GM12872 (cell line): ENCODE results near the gene VIPR1.
A peak's percentile ranks its signal among the peaks of the same experiment; 100 is the strongest.

Experiments
- TF ChIP-seq, protein P1 (sequence below): IDR thresholded peaks from 3 replicates; pipeline ENCODE4 v1.5.1; 2011; ENCODE audit warnings: low read depth, mild to moderate bottlenecking, low read length, moderate library complexity; ENCODE audit not compliant: insufficient read depth

VIPR1 gene

DNA sequence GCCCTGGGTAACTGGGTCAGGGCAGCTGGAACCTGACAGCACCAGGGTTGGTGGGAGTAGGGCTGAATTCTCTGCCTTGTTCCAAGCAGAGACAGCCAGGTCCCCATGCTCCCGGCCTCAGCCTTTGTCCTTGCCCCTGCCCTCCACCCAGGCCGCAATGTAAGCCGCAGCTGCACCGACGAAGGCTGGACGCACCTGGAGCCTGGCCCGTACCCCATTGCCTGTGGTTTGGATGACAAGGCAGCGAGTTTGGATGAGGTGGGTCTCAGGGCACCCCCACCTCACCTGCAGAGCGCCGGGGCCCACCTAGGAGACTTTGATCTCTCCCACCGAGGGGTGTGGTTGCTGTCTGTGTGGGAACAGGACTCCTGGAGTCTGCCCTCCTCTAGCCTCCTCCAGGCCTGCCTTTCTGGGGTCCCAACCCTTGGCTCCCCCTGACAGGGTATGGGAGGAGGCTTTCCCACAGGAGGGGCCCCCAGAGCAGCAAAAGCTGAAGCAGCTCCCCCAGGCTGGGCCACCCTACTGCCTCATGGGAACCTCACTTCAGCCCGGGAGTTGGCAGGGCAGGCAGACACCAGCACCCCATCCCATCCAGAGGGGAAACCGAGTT, 23.4 kb downstream of the VIPR1 start:
- TF ChIP-seq, protein P1, sequence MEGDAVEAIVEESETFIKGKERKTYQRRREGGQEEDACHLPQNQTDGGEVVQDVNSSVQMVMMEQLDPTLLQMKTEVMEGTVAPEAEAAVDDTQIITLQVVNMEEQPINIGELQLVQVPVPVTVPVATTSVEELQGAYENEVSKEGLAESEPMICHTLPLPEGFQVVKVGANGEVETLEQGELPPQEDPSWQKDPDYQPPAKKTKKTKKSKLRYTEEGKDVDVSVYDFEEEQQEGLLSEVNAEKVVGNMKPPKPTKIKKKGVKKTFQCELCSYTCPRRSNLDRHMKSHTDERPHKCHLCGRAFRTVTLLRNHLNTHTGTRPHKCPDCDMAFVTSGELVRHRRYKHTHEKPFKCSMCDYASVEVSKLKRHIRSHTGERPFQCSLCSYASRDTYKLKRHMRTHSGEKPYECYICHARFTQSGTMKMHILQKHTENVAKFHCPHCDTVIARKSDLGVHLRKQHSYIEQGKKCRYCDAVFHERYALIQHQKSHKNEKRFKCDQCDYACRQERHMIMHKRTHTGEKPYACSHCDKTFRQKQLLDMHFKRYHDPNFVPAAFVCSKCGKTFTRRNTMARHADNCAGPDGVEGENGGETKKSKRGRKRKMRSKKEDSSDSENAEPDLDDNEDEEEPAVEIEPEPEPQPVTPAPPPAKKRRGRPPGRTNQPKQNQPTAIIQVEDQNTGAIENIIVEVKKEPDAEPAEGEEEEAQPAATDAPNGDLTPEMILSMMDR: no peak

DNA sequence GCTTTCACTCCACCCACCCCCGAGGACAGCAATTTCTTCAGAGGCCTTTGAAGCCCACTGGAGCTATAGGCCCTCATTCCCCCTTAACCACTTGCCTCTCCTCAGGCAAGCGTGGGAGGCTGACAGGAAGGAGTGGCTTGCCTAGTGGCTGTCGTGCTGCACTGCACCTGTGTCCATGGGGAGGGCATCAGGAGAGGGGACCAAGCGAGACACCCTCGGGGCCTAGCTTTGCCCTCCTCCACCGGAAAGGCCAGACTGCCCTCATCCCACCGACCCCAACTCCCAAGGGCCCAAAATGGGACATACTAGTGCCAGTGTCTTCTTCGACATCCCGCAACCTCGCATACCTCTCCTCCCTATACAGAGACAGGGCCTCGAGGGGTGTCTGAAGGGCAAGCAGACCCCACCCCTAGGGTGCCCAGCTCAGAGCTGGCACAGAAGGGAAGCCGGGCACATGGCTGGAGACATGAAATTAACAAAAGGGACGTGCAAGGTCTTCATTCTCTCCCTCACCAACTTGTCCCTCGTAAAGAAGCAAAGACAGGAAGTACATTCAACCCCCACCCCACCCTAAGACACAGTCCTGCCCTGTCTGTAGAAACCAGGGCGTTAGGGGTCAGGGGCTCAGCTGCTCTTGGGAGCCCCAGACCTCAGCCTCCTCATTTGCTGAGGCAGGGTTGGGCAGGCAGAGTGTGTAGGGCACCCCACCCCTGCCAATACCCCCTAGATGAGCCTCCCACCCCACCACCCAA, 24.3 kb downstream of the VIPR1 start:
- TF ChIP-seq, protein P1: peak; percentile 44; the same call in 2 of the 3 replicates

DNA sequence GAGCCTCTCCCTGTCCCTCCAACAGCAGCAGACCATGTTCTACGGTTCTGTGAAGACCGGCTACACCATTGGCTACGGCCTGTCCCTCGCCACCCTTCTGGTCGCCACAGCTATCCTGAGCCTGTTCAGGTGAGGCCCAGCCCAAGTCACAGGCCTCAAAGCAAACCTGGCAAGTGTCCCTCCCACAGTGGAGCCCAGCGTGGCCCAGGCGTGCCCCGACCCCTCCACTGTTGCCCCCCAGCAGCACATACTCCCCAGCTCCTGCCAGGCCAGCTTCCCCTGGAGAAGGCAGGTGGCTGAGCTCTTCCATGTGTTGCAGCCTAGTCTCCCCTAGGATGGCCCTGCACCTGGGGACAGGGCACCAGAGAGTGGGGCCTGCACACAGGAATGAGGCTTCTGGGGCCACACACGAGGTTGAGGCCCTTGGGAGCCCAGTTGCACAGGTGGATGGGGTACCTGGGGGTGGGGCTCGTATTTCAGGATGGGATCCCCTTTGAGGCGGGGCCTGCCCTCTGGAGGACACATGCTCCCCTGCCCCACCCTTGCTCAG, 25.0 kb downstream of the VIPR1 start:
- TF ChIP-seq, protein P1: no peak

DNA sequence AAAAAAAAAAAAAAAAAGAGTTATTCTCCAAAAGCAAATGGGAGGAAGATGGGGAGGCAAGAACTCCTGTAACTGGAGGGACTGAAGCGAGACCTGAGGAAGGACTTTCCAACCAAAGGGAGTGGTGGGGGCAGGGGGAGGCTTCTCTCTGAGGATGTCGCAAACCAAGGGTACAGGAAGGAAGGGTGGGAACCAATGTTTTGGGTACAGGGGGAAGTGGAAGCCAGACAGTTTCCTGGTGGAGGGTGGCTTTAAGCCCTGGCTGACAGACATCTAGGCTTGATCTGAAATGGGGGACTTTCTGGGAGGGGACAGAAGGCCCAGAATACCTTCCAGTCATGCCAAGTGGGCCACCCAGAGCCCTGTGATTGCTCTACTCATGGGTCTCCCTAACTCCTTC, 27.0 kb downstream of the VIPR1 start:
- TF ChIP-seq, protein P1: no peak

DNA sequence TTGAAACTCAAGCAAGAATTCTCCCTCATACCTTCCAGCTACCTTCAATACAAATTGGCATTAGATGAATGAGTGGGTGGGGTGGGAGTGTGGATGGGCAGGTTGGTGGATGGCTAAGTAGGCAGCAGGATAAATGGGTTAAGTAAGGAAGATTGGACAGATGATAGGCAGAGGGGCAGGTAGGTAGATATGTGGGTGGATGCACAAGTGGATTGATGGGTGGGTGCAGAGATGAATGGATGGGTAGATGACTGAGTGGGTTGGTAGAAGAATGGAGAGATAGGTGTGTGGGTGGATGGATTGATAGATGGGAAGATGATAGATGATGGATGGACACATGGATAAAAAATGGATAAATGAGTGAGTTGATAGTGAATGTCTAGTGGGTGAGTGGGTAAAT, 27.6 kb downstream of the VIPR1 start:
- TF ChIP-seq, protein P1: no peak

DNA sequence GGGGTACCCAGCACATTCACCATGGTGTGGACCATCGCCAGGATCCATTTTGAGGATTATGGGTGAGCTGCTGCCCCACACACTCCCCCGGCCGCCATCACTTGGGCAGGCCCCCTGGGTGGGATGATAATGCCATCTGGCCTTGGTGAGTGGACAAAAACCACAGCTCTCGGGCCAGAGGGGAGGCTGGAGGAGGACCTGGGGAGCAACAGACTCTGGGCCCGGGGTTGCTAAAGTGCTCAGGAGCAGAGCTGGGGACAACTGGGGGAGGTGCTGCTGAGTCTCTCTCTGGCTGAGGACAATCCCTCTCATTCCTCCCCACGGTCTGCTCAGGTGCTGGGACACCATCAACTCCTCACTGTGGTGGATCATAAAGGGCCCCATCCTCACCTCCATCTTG, 29.0 kb downstream of the VIPR1 start:
- TF ChIP-seq, protein P1: no peak

DNA sequence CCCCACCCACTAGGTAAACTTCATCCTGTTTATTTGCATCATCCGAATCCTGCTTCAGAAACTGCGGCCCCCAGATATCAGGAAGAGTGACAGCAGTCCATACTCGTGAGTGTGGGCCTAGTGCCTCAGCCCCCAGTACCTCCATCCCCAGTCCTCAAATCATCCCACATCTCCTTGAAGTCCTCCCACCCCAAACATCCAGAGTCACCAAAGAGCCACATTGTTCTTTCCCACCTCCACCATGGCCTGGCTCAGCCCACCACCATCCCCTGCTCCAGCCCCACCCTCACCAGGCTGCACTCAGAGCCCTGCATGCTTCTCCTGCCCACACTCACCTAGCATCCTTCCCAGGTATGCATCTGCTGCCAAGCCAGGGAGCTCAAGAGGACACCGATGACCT, 29.8 kb downstream of the VIPR1 start:
- TF ChIP-seq, protein P1: no peak
